T47D (cell line): Measurements from ENCODE around the gene TBC1D8.
A peak's percentile ranks its signal among the peaks of the same experiment; 100 is the strongest.

Source experiments
- DNase-seq, 2 experiments: peaks; one replicate each; pipeline versions ENCODE4 v3.0.0 to v3.0.0-alpha.2; 2011 to 2012; ENCODE audit warnings: low read depth in 1 of 2, low spot score in 1 of 2
- JUND ChIP-seq: IDR thresholded peaks from 2 replicates; pipeline ENCODE4 v1.6.1; 2012; ENCODE audit warnings: low read depth
- in situ Hi-C: cut with HindIII; loops from 2 replicates; pipeline ENCODE4 v1.10.0; 2016; ENCODE audit warnings: low sequenced_read_pairs, low pct_unique_long_range_greater_than_20kb

The TBC1D8 gene

GRCh38 chr2:101142163-101142562 lies 9.0 kb downstream of the TBC1D8 start:
- TF ChIP-seq JUND, result no peak
- no peak for DNase-seq
- in situ Hi-C loops, result no loop called here

- no peak for TF ChIP-seq JUND
- DNase-seq, result no peak
- in situ Hi-C loops, result no loop called here
Observed at GRCh38 chr2:101140978-101141655, 10.1 kb downstream of the TBC1D8 start.

GRCh38 chr2:101140237-101140636 lies 10.9 kb downstream of the TBC1D8 start:
- DNase-seq, result no peak
- in situ Hi-C loops, result no loop called here
- no peak for TF ChIP-seq JUND

- no peak for TF ChIP-seq JUND
- in situ Hi-C loops, result no loop called here
- no peak for DNase-seq
Observed at GRCh38 chr2:101139495-101139894, 11.7 kb downstream of the TBC1D8 start.

GRCh38 chr2:101135412-101136296 lies 15.5 kb downstream of the TBC1D8 start:
- in situ Hi-C loops, result no loop called here
- no peak for TF ChIP-seq JUND
- peak in 1 of 2 experiments; percentile 75 for DNase-seq

GRCh38 chr2:101133492-101134100 lies 17.6 kb downstream of the TBC1D8 start:
- in situ Hi-C loops, result no loop called here
- no peak for DNase-seq
- TF ChIP-seq JUND, result no peak

GRCh38 chr2:101132202-101132601 lies 19.0 kb downstream of the TBC1D8 start:
- no peak for TF ChIP-seq JUND
- DNase-seq, result no peak
- in situ Hi-C loops, result no loop called here

GRCh38 chr2:101130081-101130480 lies 21.1 kb downstream of the TBC1D8 start:
- no peak for DNase-seq
- TF ChIP-seq JUND, result no peak
- in situ Hi-C loops, result no loop called here

GRCh38 chr2:101127319-101128056 lies 23.7 kb downstream of the TBC1D8 start:
- TF ChIP-seq JUND, result no peak
- in situ Hi-C loops, result no loop called here
- no peak for DNase-seq

- no peak for TF ChIP-seq JUND
- in situ Hi-C loops, result no loop called here
- no peak for DNase-seq
Observed at GRCh38 chr2:101125808-101126207, 25.4 kb downstream of the TBC1D8 start.

- in situ Hi-C loops, result no loop called here
- DNase-seq, result no peak
- TF ChIP-seq JUND, result no peak
Observed at GRCh38 chr2:101125374-101125773, 25.8 kb downstream of the TBC1D8 start.

- peak in 1 of 2 experiments; percentile 62 for DNase-seq
- in situ Hi-C loops, result no loop called here
- TF ChIP-seq JUND, result no peak
Observed at GRCh38 chr2:101124643-101125366, 26.4 kb downstream of the TBC1D8 start.
